HL-60 (cell line): ENCODE measurements around the gene STKLD1.
"Not testable (repeated sequence)": the region's sequence is repeated elsewhere in the genome, so short reads cannot be mapped to it uniquely, and the experiment has no call there.

Source experiments
- DNase-seq, 2 experiments: peaks; one replicate each; pipeline ENCODE4 v3.0.0-alpha.2; 2010 to 2020; ENCODE audit warnings: low read depth in 1 of 2, low spot score in 1 of 2
- H3K27ac ChIP-seq: fragments of 250-450 bp; sonication (Bioruptor Pico); replicated peaks from 2 replicates; pipeline ENCODE4 v1.5.1; 2020; ENCODE audit warnings: mild to moderate bottlenecking, moderate library complexity
- H3K27me3 ChIP-seq: fragments of 250-450 bp; sonication (Bioruptor Pico); 2 replicates; pipeline ENCODE4 v1.5.1; 2021; ENCODE audit warnings: mild to moderate bottlenecking, moderate library complexity; ENCODE audit not compliant: insufficient read depth, poor library complexity, severe bottlenecking
- H3K4me3 ChIP-seq: replicated peaks from 2 replicates; pipeline ENCODE4 v1.5.1; 2011; ENCODE audit warnings: mild to moderate bottlenecking, control low read depth, low read length; ENCODE audit not compliant: insufficient read depth
- CTCF ChIP-seq: IDR thresholded peaks from one replicate; pipeline ENCODE4 v1.5.1; 2011; ENCODE audit warnings: low read length, control low read depth, inconsistent platforms; ENCODE audit not compliant: insufficient read depth
- GABPA ChIP-seq: IDR thresholded peaks from 2 replicates; pipeline ENCODE4 v1.6.1; 2012; ENCODE audit warnings: low read depth
- POLR2AphosphoS5 ChIP-seq: IDR thresholded peaks from 2 replicates; pipeline ENCODE4 v1.6.1; 2012; ENCODE audit warnings: low read depth
- SPI1 ChIP-seq: IDR thresholded peaks from 2 replicates; pipeline ENCODE4 v1.6.1; 2012; ENCODE audit warnings: low read depth, mild to moderate bottlenecking, borderline replicate concordance
- TF ChIP-seq, protein P1 (sequence below): IDR thresholded peaks from 2 replicates; pipeline ENCODE4 v1.6.1; 2012; ENCODE audit warnings: low read depth; ENCODE audit not compliant: insufficient replicate concordance

Gene STKLD1

DNA sequence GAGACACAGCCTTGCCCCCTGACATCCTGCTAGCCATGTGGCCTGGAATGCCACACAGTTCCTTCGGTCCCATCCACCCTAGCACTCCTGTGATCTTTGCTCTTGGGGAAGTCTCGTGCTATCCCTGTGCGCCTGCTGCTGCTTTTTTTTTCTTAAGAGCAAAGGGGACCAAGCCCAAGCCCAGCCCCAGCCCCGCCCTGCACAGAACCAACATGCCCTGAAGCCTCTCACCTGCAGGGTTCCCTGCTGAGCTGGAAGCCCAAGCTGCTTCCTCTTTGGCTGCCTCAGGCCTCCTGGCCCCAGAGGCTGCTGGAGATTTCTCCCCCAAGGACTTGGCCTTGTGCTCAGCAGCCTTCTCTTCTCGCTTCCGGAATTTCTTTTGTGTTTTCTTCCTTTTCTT lies 42.0 kb upstream of the STKLD1 start:
- 0 out of 2 replicates have a peak overlapping the region, but pooled peaks have one; percentile 1 for H3K4me3 ChIP-seq
- H3K27ac ChIP-seq = no peak overlapping the region
- peak; percentile 64 to 74 for DNase-seq
- H3K27me3 ChIP-seq = no peaks in the 10 kb centered on the region
- TF ChIP-seq, protein P1, sequence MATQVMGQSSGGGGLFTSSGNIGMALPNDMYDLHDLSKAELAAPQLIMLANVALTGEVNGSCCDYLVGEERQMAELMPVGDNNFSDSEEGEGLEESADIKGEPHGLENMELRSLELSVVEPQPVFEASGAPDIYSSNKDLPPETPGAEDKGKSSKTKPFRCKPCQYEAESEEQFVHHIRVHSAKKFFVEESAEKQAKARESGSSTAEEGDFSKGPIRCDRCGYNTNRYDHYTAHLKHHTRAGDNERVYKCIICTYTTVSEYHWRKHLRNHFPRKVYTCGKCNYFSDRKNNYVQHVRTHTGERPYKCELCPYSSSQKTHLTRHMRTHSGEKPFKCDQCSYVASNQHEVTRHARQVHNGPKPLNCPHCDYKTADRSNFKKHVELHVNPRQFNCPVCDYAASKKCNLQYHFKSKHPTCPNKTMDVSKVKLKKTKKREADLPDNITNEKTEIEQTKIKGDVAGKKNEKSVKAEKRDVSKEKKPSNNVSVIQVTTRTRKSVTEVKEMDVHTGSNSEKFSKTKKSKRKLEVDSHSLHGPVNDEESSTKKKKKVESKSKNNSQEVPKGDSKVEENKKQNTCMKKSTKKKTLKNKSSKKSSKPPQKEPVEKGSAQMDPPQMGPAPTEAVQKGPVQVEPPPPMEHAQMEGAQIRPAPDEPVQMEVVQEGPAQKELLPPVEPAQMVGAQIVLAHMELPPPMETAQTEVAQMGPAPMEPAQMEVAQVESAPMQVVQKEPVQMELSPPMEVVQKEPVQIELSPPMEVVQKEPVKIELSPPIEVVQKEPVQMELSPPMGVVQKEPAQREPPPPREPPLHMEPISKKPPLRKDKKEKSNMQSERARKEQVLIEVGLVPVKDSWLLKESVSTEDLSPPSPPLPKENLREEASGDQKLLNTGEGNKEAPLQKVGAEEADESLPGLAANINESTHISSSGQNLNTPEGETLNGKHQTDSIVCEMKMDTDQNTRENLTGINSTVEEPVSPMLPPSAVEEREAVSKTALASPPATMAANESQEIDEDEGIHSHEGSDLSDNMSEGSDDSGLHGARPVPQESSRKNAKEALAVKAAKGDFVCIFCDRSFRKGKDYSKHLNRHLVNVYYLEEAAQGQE = no peak
- peak; percentile 5; the same call in 1 of the 2 replicates for TF ChIP-seq SPI1

DNA sequence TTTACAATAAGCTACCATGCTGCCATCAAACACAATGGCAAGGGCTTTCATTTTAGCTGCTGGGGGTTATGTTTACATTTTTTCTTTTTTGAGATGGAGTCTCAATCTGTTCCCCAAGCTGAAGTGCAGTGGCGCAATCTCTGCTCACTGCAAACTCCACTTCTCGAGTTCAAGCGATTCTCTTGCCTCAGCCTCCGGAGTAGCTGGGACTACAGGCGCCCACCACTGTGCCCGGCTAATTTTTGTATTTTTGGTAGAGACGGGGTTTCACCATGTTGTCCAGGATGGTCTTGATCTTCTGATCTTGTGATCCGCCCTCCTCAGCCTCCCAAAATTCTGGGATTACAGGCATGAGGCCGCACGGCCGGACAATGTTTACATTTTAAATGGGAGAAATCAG lies 41.3 kb upstream of the STKLD1 start:
- Histone ChIP-seq H3K27ac (peak overlapping the region; percentile 96), H3K4me3 (peak overlapping the region; percentile 85)
- not testable (repeated sequence) for H3K27me3 ChIP-seq
- DNase-seq = peak in 1 of 2 experiments; percentile 61

DNA sequence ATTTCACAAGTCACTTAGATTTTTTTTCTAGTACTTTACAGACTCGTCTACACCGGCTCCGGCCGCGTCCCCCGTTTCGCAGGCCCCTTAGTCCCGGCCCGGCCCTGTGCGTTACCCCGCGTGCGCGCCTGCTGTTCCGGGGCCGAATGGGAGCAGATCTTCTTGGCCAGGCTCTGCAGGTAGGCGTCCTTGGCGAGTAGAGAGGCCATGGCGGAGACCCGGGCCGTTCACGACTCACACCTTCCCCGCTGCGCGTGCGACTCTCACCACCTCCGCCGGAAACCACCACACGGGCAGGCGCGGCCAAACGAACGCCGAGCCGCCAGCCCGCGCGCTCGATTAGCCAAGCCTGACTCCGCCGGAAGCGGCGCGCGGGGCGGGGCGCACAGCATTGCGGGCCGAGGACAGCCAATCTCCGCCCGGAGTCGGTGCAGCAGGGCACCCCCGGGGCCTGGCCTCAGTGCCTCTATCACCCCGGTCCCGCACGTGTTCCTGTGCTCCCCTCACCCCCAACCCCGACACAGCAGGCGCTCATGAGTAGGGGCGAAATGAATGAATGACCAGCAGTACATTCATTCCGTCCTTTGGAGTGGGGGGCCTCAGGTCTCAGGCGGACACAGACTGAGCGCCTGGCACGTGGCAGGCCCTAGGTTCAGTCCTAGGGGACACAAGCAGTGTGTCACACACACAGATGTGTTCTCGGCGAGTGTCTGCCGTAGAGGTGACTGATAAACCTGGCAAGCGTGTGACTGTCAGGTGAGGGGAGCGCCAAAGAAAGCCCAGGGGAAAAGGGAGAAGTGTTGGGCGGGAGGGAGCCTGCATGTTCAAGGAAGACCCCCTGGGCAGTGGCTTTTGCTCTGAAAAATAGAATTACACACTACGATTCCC lies 40.0 kb upstream of the STKLD1 start, which contains the start of gene SURF6:
Gene SURF6 (minus strand): TSS at position 265 of the 888 bp plus-strand sequence. CDS start 56 bp downstream, at position 209.
- TF ChIP-seq CTCF (no peak), POLR2AphosphoS5 (peak; percentile 97), SPI1 (no peak), GABPA (peak; percentile 89)
- TF ChIP-seq, protein P1 = peak; percentile 29
- peak within 1 kb of the TSS; percentile 96 for H3K27ac ChIP-seq
- no peaks in the 10 kb centered on the region for H3K27me3 ChIP-seq
- H3K4me3 ChIP-seq = peak within 1 kb of the TSS; percentile 85
- DNase-seq = peak; percentile 91 to 94

DNA sequence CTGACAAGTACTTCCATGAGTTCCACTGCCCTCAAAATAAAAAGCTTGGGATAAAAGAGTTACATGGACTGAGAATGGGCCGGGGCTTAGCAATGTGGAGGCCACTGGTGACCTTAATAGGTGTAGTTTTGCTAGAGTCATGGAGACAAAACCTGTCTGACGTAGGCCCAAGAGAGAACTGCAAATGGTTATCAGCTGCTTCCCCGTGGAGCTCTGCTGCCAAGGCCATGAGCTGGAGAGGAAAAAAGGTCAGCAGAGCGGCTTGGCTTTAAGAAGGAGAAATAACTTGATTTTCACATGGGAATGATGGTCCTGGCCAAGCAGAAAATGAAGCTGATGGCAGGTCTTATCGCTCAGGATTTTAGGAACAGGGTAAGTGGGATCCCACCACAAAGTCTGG lies 36.5 kb upstream of the STKLD1 start:
- peak overlapping the region; percentile 56 for H3K27ac ChIP-seq
- TF ChIP-seq POLR2AphosphoS5 (no peak), GABPA (no peak)
- no peak for DNase-seq
- no peaks in the 10 kb centered on the region for H3K27me3 ChIP-seq
- no peak overlapping the region for H3K4me3 ChIP-seq

DNA sequence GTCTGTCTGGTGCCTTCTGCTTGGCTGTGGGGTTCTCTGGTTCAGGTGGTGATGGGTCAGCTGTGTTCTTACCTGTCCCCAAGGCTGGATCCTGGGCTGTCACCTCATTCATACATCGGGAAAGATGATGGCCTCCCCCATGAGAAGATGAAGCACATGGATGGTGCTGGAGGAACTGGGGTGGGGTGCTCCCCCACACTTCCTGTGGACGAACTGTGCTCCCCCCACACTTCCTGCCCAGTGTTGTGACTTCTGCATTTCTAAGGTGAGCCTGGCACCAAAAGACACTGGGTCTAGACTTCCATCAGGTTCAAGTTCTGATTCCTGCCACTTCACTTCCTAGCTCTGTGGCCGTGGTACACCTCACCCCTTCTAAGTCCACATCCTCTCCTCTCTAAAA lies 35.9 kb upstream of the STKLD1 start:
- Histone ChIP-seq H3K27ac (peak overlapping the region; percentile 56), H3K27me3 (no peaks in the 10 kb centered on the region), H3K4me3 (no peak overlapping the region)
- TF ChIP-seq POLR2AphosphoS5 = peak; percentile 62; the same call in 1 of the 2 replicates
- peak; percentile 85 for TF ChIP-seq SPI1
- peak; percentile 93 for TF ChIP-seq GABPA
- TF ChIP-seq, protein P1 = no peak
- peak in 1 of 2 experiments; percentile 71 for DNase-seq
